Stimulated activated memory B cell treated with anti-CD40 and anti-IgM and Interleukin-4, amounts not matched to agents 10 μg/mL and 1 μg/mL and 100 μg/mL, for 72 hours (primary cell): ENCODE data around the gene TOMM20L.
"Not testable (repeated sequence)": the region's sequence is repeated elsewhere in the genome, so short reads cannot be mapped to it uniquely, and the experiment has no call there.

Experiments
- ATAC-seq: fragments of 150-1000 bp; cut with Tn5 transposase; 2 replicates; pipeline ENCODE4 v1.10.0; 2021
- H3K27ac Mint-ChIP-seq: one replicate; pipeline ENCODE4 v1.8.0; 2022; ENCODE audit warnings: mild to moderate bottlenecking, mixed read lengths
- H3K27me3 Mint-ChIP-seq: one replicate; pipeline ENCODE4 v1.8.0; 2022; ENCODE audit warnings: mixed read lengths
- H3K36me3 Mint-ChIP-seq: one replicate; pipeline ENCODE4 v1.8.0; 2022; ENCODE audit warnings: mixed read lengths
- H3K4me1 Mint-ChIP-seq: one replicate; pipeline ENCODE4 v1.8.0; 2022; ENCODE audit warnings: mixed read lengths
- H3K4me3 Mint-ChIP-seq: one replicate; pipeline ENCODE4 v1.8.0; 2022; ENCODE audit warnings: mild to moderate bottlenecking, moderate library complexity, mixed read lengths
- H3K9me3 Mint-ChIP-seq: one replicate; pipeline ENCODE4 v1.8.0; 2022; ENCODE audit warnings: mixed read lengths

The TOMM20L gene

DNA sequence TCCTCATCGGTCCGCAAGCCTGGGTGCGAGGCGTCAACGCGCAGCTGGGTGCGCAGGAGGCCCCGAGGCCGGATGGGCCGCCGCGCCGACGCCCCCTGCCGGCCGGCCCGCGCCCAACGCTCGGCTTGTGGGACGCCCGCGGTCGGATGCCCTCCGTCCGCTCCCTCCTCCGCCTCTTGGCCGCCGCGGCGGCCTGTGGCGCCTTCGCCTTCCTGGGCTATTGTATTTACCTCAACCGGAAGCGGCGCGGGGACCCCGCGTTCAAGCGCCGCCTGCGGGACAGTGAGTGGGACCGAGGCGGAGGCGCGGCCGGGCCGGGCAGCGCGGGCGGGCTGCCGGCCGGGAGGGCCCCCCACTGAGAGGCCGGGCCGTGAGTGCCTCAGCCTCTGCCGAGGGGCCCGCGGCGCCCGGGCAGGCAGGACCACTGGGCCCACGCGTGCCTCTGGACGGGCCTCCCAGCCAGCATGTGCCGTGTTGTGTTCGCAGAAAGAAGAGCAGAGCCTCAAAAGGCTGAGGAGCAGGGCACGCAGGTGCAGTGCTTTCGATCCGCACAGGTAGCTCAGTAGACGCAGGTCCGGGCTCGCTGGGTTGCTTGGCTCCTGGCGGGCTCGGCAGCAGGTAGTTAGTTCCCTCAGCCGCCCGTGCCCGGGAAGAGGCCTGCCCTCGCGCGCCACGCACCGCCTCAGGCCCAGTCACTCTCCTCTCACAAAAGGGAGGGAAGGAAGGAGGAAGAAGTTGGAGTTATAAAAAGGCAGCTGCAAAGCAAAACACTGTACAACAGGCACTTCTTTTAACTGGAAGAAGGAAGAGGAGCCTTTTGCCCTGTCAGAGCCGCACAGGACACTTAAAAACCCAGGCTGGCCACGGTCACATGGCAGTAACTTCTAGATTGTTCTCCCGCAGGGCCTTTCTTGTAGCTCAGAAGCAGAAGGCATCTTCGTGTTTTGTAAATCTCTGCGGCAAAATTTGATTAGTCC lies at the start of gene TOMM20L:
TSS of gene TOMM20L (plus strand) at position 119 of the 977 bp plus-strand sequence. CDS start at position 147, 28 bp downstream.
- no peaks in the 10 kb centered on the region for H3K9me3 Mint-ChIP-seq
- H3K27me3 Mint-ChIP-seq, result no peaks in the 10 kb centered on the region
- peak within 1 kb of the TSS; percentile 76 for H3K4me3 Mint-ChIP-seq
- ATAC-seq, result peak; percentile 96
- H3K27ac Mint-ChIP-seq, result peak within 1 kb of the TSS; percentile 85
- H3K36me3 Mint-ChIP-seq, result peaks cover 9% of the 10 kb centered on the region
- H3K4me1 Mint-ChIP-seq, result peaks cover 13% of the 10 kb centered on the region

DNA sequence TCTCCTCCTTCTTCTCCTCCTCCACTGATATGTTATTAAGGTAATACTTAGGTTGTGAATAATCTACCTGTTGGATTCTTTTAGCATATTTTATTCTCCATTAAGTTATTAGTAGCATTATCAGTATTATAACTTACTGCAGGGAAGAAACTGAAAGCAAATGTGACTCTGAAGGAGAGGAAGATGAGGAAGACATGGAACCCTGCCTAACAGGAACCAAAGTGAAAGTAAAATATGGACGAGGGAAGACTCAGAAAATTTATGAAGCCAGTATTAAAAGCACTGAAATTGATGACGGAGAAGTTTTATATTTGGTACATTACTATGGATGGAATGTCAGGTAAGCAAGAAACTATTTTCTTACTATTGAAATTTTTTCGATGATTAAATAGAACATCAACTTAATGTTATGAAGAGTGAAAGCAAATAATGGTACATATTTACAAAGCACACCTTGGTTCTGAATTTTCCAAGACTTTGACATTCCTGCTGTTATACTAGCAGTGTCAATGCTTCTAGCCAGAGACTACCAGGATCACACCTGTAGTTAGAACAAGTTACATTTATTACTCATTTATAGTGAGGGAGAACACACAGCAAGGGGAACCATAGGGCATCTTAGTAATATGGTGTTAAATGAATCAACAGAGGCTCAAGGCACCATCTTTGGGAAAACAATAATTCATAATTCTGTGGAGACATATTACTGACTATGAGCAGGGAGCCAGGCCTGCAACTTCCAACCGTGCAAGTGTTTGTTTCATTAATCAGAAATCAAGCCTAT lies 42.0 kb upstream of the TOMM20L start:
- peak overlapping the region; percentile 69 for H3K27ac Mint-ChIP-seq
- no peaks in the 10 kb centered on the region for H3K27me3 Mint-ChIP-seq
- peaks cover 50% of the 10 kb centered on the region for H3K36me3 Mint-ChIP-seq
- H3K4me3 Mint-ChIP-seq, result no peak overlapping the region
- H3K9me3 Mint-ChIP-seq, result no peaks in the 10 kb centered on the region
- H3K4me1 Mint-ChIP-seq, result peaks cover 6% of the 10 kb centered on the region
- no peak for ATAC-seq

DNA sequence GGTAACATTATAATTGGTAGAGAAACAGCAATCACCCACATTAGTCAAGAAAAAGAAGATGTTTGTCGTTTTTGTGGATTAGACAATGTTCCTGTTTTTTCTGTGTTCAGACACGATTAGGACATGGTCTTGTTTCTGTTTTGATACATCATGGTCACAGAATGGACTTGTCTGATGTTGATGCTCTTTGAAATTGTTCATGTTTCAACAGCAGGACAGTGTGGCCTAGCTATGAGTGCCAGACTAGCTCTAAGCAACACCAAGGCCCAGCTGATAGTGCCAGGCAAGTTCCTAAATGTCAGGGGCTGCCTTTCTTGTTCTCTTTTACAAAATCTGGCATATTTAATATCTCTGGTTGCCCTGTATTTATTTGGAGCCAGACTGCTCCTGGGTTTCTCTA lies 40.9 kb upstream of the TOMM20L start:
- H3K27me3 Mint-ChIP-seq, result no peaks in the 10 kb centered on the region
- no peak for ATAC-seq
- no peak overlapping the region for H3K27ac Mint-ChIP-seq
- peaks cover 48% of the 10 kb centered on the region for H3K36me3 Mint-ChIP-seq
- no peaks in the 10 kb centered on the region for H3K9me3 Mint-ChIP-seq
- H3K4me1 Mint-ChIP-seq, result peaks cover 6% of the 10 kb centered on the region
- no peak overlapping the region for H3K4me3 Mint-ChIP-seq

DNA sequence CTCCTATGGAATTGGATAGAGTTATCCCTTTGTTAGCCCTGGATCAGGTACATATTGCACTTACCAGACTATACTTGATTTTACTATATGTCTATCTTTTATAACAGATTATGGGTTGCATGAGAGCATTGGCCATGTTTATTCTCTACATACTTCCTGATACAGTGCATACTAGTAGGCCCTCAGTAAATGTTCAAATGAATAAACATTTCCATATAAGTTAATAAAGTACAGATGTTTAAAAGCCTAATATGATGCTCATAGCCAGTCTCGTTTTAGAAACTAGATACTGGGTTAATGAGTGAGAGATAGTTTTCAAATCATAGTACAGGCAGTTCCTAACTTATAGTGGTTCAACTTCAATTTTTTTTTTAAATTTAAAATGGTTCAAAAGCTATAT lies 39.5 kb upstream of the TOMM20L start:
- Mint-ChIP-seq H3K4me3 (no peak overlapping the region), H3K9me3 (no peaks in the 10 kb centered on the region), H3K27me3 (no peaks in the 10 kb centered on the region), H3K36me3 (peaks cover 53% of the 10 kb centered on the region), H3K4me1 (peaks cover 6% of the 10 kb centered on the region), H3K27ac (no peak overlapping the region)
- ATAC-seq, result no peak

DNA sequence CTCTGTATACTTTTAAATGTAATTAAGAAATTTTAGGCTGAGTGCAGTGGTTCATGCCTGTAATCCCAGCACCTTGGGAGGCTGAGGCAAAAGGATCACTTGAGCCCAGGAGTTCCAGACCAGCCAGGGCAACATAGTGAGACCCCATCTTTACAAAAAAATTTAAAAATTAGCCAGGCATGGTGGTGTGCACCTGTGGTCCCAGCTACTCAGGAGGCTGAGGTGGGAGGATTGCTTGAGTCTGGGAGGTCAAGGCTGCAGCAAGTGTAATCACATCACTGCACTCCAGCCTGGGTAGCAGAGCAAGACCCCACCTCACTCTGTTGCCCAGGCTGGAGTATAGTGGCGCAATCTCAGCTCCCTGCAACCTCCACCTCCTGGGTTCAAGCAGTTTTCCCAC lies 33.5 kb upstream of the TOMM20L start:
- H3K27me3 Mint-ChIP-seq, H3K4me1 Mint-ChIP-seq, H3K27ac Mint-ChIP-seq, H3K9me3 Mint-ChIP-seq, ATAC-seq, H3K4me3 Mint-ChIP-seq: not testable (repeated sequence)
- H3K36me3 Mint-ChIP-seq, result peaks cover 49% of the 10 kb centered on the region

DNA sequence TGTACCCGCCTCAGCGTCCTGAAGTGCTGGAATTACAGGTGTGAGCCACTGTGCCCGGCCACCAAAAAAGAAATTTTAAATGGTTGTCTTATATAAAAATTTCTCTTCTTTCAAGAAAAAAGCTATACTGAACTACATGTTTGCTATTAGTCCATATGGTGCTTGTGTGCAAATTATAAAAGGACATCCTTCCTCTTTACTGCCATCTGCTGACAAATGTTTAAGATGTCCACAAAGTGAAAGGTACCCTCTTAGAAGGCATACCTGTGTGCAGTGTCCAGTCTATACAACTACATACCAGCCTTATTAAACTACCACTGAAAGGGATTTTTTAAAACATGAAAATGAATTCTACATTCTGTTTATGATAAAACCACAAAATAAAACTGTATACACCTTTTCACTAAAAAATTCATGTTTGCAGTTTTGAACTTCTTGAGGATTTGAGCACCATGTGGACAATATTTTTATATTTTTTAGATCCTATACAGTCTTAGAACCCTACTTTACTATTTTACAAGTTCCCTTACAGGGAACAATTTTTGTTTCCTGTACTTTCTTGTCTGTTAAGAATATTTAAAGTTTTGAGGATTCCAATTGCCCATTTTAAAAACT lies 32.8 kb upstream of the TOMM20L start:
- H3K9me3 Mint-ChIP-seq, result no peaks in the 10 kb centered on the region
- ATAC-seq, result no peak
- no peaks in the 10 kb centered on the region for H3K27me3 Mint-ChIP-seq
- H3K36me3 Mint-ChIP-seq, result peaks cover 55% of the 10 kb centered on the region
- no peak overlapping the region for H3K4me3 Mint-ChIP-seq
- H3K4me1 Mint-ChIP-seq, result no peaks in the 10 kb centered on the region
- H3K27ac Mint-ChIP-seq, result no peak overlapping the region

DNA sequence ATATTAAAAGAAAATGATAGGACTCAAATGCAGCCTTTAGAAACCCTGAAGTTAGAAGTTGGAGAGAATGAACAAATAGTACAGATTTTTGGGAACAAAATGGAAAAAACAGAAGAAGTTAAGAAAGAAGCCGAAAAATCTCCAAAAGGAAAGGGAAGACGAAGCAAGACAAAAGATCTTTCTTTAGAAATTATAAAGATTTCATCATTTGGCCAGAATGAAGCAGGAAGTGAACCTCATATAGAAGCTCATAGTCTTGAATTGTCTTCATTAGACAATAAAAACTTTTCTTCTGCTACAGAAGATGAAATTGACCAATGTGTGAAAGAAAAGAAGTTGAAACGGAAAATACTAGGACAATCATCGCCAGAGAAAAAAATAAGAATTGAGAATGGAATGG lies 31.4 kb upstream of the TOMM20L start:
- no peak for ATAC-seq
- no peaks in the 10 kb centered on the region for H3K4me1 Mint-ChIP-seq
- no peaks in the 10 kb centered on the region for H3K9me3 Mint-ChIP-seq
- H3K27ac Mint-ChIP-seq, result no peak overlapping the region
- H3K27me3 Mint-ChIP-seq, result no peaks in the 10 kb centered on the region
- peaks cover 66% of the 10 kb centered on the region for H3K36me3 Mint-ChIP-seq
- H3K4me3 Mint-ChIP-seq, result no peak overlapping the region

DNA sequence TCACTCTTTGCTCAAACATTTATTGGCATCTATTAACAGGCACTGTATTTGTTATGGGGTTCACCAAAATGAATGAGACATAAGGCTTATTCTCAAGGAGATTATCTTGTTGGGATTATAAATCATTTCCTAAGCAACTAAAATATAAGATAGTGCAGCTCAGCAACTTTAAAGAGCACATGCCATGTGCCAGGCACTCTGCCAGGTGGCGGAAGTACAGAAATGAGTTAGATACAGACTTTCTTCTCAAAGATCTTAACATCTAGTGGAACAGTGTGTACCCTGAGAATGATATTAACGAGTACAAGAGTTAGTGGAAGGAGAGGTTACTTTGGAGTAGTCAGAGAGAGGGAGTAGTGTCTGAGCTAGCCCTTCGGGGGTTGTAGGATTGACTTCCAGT lies 28.4 kb upstream of the TOMM20L start:
- Mint-ChIP-seq H3K9me3 (no peaks in the 10 kb centered on the region), H3K36me3 (peaks cover 60% of the 10 kb centered on the region), H3K27me3 (no peaks in the 10 kb centered on the region), H3K4me1 (no peaks in the 10 kb centered on the region), H3K4me3 (no peak overlapping the region), H3K27ac (no peak overlapping the region)
- no peak for ATAC-seq

DNA sequence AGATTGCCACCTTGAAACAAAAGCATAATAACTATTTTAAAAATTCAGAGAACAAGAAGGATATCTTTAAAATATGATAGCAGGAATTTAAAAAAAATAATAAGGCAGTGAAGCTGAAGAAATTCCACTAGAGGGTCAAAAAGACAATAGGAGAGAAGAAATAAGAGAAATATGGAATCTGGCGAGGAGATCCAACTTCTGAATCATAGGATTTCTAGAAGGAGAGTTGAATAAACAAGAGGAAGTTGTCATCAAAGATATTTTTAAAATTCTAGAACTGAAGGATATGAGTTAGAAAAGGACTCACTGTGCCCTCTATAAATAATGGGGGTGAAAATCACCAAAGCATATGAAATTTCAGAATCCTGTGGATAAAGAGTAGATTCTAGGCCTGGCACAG lies 26.8 kb upstream of the TOMM20L start:
- Mint-ChIP-seq H3K9me3 (no peaks in the 10 kb centered on the region), H3K36me3 (peaks cover 59% of the 10 kb centered on the region), H3K4me1 (no peaks in the 10 kb centered on the region), H3K4me3 (no peak overlapping the region), H3K27ac (no peak overlapping the region), H3K27me3 (no peaks in the 10 kb centered on the region)
- no peak for ATAC-seq

DNA sequence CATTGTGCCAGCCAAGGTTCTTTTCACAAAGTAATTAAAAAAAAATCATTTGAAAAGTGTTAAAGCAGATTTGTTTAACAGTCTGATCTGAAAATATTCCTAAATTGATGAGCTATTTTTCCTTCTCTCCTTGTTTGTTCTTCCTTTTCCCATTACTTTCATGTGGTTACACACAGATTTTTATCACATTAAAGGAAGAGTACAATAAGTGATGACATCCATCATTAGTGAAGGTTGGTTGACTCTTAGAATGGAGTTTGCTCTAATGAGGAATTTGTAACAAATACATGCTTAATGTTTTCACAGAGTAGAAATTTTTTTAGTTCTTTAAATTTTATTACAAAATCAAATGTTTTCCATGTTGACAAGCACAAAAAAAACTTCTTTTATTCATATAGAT lies 18.9 kb upstream of the TOMM20L start:
- Mint-ChIP-seq H3K27ac (no peak overlapping the region), H3K4me1 (no peaks in the 10 kb centered on the region), H3K27me3 (no peaks in the 10 kb centered on the region), H3K4me3 (no peak overlapping the region), H3K36me3 (peaks cover 40% of the 10 kb centered on the region), H3K9me3 (no peaks in the 10 kb centered on the region)
- no peak for ATAC-seq

DNA sequence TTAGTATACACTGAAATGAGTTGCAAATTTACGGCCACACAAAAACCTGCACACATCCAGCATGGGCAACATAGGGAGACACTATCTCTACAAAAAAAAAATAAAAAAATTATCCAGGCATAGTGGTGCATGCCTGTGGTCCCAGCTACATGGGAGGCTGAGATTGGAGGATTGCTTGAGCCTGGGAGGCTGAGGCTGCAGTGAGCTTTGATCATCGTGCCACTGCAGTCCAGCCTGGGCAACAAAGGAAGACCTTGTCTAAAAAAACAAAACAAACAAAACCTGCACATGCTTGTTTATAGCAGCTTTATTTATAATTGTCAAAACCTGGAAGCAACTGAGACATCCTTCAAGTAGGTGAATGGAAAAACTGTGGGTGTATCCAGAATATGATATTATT lies 4.9 kb upstream of the TOMM20L start:
- Mint-ChIP-seq H3K27ac (no peak overlapping the region), H3K4me1 (no peaks in the 10 kb centered on the region), H3K4me3 (no peak overlapping the region), H3K27me3 (no peaks in the 10 kb centered on the region), H3K9me3 (peaks cover 3% of the 10 kb centered on the region), H3K36me3 (peaks cover 7% of the 10 kb centered on the region)
- no peak for ATAC-seq

DNA sequence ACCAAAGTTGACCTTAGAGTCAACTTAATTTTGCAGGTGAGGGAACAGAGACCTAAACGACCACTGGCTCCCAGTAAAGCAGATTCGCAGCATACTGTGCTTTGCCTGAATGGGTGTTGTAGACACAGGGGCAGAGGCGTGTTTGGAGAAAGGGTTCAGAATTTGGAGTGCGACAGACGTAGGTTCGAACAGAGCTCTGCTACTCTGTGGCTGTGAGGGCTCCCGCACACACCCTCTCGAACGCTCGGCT lies 243 bp upstream of the TOMM20L start:
- peak overlapping the region; percentile 76 for H3K4me3 Mint-ChIP-seq
- H3K9me3 Mint-ChIP-seq, result no peaks in the 10 kb centered on the region
- H3K4me1 Mint-ChIP-seq, result peaks cover 13% of the 10 kb centered on the region
- H3K27ac Mint-ChIP-seq, result peak overlapping the region; percentile 85
- no peaks in the 10 kb centered on the region for H3K27me3 Mint-ChIP-seq
- H3K36me3 Mint-ChIP-seq, result peaks cover 5% of the 10 kb centered on the region
- no peak for ATAC-seq

DNA sequence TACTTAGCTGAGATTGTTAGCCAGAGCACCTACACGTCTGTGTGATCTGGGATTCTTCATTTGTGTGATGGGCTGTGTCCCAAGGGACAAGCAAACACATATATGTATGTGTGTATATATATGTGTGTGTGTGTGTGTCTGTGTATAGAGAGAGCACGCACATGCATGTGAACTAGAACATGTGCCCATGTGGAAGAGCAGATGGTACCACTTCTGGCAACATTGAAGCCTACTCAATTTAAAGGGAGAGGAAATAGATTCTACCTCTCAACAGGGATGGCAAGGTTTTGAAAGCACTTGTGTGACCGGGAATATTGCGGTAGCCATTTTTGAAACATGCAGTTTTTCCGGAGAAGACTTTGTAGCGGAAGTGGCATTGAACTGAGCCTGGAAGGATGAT lies 1.4 kb downstream of the TOMM20L start:
- Mint-ChIP-seq H3K4me3 (no peak overlapping the region), H3K27ac (peak overlapping the region; percentile 85), H3K27me3 (no peaks in the 10 kb centered on the region), H3K9me3 (no peaks in the 10 kb centered on the region), H3K4me1 (peaks cover 13% of the 10 kb centered on the region), H3K36me3 (peaks cover 11% of the 10 kb centered on the region)
- ATAC-seq, result no peak

DNA sequence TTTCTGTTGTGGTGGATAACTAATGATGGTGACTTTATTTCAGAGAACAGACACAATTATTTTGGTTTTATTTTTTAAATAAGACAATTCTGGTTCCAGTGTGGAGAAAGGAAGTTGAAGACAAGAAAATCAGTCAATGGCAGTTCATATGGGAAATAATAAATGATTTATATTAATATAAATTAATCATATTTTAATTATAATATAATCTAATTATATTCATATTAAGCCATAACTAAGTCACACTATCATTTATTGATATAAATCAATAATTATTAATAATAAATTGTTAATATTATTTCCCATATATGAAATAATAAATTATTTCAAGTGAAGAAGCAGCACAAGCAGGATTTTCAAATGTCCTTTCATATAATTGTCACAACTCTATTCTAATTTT lies 2.8 kb downstream of the TOMM20L start:
- ATAC-seq, result no peak
- Mint-ChIP-seq H3K4me1 (peaks cover 13% of the 10 kb centered on the region), H3K4me3 (no peak overlapping the region)

DNA sequence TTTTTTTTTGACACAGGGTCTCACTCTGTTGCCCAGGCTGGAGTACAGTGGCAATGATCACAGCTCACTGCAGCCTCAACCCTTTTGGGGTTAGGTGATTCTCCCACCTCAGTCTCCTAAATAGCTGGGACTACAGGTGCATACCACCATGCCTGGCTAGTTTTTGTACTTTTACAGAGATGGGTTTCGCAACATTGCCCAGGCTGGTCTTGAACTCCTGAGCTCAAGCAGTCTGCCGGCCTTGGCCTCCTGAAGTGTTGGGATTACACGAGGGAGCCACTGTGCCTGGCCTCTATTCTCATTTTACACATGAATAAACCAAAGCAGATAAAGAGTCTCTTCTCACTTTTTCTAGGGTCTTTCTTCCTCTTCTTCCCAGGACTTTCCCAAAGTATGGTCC lies 3.2 kb downstream of the TOMM20L start:
- H3K36me3 Mint-ChIP-seq, result peaks cover 11% of the 10 kb centered on the region
- ATAC-seq, result no peak
- no peak overlapping the region for H3K4me3 Mint-ChIP-seq
- no peaks in the 10 kb centered on the region for H3K27me3 Mint-ChIP-seq
- no peak overlapping the region for H3K27ac Mint-ChIP-seq
- H3K9me3 Mint-ChIP-seq, result no peaks in the 10 kb centered on the region
- H3K4me1 Mint-ChIP-seq, result peaks cover 13% of the 10 kb centered on the region

More for the DNA sequence above, 2.8 kb downstream of the TOMM20L start:
- no peaks in the 10 kb centered on the region for H3K9me3 Mint-ChIP-seq
- H3K36me3 Mint-ChIP-seq, result peaks cover 11% of the 10 kb centered on the region
- no peak overlapping the region for H3K27ac Mint-ChIP-seq
- no peaks in the 10 kb centered on the region for H3K27me3 Mint-ChIP-seq
